ENCODE data around the gene MIEN1.
A peak's percentile ranks its signal among the peaks of the same experiment; 100 is the strongest.
"Not testable (repeated sequence)": the region's sequence is repeated elsewhere in the genome, so short reads cannot be mapped to it uniquely, and the experiment has no call there.

The MIEN1 gene

GRCh38 chr17:39755554-39756379, 25.4 kb upstream of the MIEN1 start:
- no peak for DNase-seq

- no peak for DNase-seq
Observed at GRCh38 chr17:39754958-39755553, 24.7 kb upstream of the MIEN1 start.

- peak; percentile 97 for DNase-seq
Observed at GRCh38 chr17:39754161-39754957, 24.0 kb upstream of the MIEN1 start.

- no peak for DNase-seq
Observed at GRCh38 chr17:39753514-39754160, 23.3 kb upstream of the MIEN1 start.

DNA sequence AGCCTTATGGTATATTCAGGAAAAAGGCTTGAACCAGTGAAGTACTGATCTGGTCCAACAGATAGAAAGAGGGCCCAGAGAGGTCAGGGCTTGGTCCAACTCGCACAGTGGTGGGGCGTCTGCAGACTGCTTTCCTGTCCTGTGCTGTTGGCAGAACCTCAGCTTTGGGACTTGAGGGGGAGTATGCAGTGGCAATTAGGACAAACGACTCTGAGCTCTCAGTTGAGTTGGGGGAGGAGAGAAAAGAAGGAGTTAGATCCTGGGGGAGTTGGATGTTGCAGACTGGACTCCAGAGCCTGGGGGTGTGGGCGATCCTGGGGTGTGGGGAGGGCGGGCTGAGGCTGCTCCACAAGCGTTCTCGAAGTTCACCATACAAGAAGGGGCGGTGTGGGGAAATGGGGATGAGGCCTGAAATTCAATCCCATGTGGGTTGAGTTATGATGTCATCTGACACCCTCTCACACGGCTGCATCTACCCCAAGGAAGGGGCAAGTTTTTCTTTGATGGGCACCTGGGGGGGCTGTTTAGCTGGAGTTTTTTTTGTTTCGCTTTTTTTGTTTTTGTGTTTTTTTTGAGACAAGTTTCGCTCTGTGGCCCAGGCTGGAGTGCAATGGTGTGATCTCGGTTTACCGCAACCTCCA, 22.0 kb upstream of the MIEN1 start:
- DNase-seq = no peak

- no peak for DNase-seq
Observed at GRCh38 chr17:39751637-39752036, 21.3 kb upstream of the MIEN1 start.

DNA sequence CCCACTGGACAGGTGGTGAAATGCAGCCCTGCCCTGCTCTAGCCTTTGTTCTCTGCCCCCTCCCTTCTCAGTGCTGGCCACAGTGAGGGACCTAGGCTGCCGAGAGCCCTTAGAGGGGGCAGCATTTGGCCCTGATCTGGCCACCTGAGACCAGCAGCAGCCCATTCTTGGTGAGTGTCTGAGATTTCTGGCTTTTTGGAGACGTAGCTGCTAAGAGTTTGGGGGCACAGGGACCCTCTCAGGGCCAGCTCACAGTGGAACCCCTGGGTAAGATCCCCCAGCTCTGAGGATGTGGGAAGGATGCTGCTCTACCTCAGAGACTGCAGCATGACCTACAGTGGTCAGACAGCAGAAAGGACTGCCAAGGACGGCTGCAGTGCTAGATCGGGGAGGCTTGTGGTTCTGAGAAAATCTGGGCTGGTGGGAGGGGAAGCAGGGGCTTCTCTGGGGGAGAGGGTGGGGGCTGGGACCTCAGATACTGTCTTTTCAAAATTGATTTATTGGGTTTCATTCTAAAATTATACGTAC, 20.7 kb upstream of the MIEN1 start:
- DNase-seq = no peak

- DNase-seq = no peak
Observed at GRCh38 chr17:39750131-39751015, 20.0 kb upstream of the MIEN1 start.

DNA sequence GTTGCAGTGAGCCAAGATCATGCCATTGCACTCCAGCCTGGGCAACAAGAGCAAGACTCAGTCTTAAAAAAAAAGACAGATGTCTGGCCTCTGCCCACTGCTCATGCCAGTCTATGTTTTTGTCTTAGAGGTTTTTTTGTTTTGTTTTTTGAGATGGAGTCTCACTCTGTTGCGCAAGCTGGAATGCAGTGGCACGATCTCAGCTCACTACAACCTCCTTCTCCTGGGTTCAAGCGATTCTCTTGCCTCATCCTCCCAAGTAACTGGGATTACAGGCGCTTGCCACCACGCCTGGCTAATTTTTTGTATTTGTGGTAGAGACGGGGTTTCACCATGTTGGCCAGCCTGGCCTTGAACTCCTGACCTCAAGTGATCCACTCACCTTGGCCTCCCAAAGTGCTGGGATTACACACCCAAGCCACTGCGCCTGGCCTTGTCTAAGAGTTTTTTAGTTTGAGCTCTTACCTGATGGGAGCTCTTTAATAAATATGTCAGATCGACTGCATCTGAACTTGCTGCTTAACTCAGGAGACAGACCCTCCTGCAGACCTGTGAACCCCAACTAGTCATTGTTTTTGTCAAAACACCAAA, 18.2 kb upstream of the MIEN1 start:
- DNase-seq = not testable (repeated sequence)

GRCh38 chr17:39747745-39748144, 17.4 kb upstream of the MIEN1 start:
- no peak for DNase-seq

GRCh38 chr17:39746145-39746461, 15.8 kb upstream of the MIEN1 start:
- no peak for DNase-seq

DNA sequence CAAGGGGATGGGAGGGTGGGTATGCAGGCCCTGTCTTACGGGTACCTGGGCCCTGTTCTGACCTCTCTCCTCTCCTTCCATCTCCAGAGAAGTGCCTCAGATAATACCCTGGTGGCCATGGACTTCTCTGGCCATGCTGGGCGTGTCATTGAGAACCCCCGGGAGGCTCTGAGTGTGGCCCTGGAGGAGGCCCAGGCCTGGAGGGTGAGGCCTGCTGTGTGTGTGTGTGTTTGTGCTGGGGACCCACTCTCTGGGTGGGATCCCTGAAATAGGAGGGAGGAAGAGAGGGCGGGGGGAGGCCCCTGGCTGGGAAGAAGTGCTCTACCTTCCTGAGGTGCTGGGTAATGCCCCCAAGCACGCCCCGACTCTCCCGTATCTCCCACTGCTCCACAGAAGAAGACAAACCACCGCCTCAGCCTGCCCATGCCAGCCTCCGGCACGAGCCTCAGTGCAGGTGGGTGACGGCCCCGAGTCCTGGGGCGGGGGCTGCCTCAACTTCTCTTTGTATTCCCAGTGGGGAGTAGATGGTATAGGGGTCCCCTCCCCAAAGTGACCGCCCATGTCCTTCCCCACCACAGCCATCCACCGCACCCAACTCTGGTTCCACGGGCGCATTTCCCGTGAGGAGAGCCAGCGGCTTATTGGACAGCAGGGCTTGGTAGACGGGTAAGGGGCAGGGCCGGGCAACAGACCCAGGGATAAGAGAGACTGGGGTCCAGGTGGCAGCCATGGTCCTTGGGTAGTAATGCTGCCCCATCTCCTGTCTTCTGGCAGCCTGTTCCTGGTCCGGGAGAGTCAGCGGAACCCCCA, 15.2 kb upstream of the MIEN1 start:
- DNase-seq = no peak

- no peak for DNase-seq
Observed at GRCh38 chr17:39744836-39745215, 14.5 kb upstream of the MIEN1 start.

- no peak for DNase-seq
Observed at GRCh38 chr17:39744075-39744835, 13.9 kb upstream of the MIEN1 start.

DNA sequence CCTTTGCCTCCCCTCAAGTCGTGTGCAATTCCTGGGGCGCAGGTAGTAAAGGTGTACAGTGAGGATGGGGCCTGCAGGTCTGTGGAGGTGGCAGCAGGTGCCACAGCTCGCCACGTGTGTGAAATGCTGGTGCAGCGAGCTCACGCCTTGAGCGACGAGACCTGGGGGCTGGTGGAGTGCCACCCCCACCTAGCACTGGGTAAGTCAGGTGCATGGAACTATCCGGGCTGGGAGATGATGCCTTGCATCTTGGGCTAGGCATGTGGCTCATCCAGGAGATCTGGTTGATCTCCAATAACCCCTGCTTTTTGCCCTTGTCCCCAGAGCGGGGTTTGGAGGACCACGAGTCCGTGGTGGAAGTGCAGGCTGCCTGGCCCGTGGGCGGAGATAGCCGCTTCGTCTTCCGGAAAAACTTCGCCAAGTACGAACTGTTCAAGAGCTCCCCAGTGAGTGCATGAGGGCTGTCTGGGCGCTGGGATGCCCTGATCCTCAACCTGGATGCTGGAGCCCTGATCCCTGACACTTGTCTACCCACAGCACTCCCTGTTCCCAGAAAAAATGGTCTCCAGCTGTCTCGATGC, 12.6 kb upstream of the MIEN1 start:
- DNase-seq = no peak

- DNase-seq = no peak
Observed at GRCh38 chr17:39742126-39742855, 12.0 kb upstream of the MIEN1 start.

- peak; percentile 50 for DNase-seq
Observed at GRCh38 chr17:39740357-39741111, 10.2 kb upstream of the MIEN1 start.

Measured in T1000 (cell line).